Fibroblast of mammary gland (primary cell): Measurements from ENCODE around the gene MCF2L.
"Not testable (repeated sequence)": the region's sequence is repeated elsewhere in the genome, so short reads cannot be mapped to it uniquely, and the experiment has no call there.

Experiments
- DNase-seq: peaks from one replicate; pipeline ENCODE4 v3.0.0-alpha.2; 2010; ENCODE audit warnings: low read depth
- H3K4me3 ChIP-seq: 2 replicates; pipeline ENCODE4 v1.5.1; 2011; ENCODE audit warnings: low read depth, mild to moderate bottlenecking, low read length, moderate library complexity; ENCODE audit not compliant: control insufficient read depth
- TF ChIP-seq, protein P1 (sequence below): conservative IDR thresholded peaks from 2 replicates; pipeline ENCODE4 v1.5.1; 2011; ENCODE audit warnings: low read depth, low read length, inconsistent platforms; ENCODE audit not compliant: control insufficient read depth, insufficient read depth

The MCF2L gene

DNA sequence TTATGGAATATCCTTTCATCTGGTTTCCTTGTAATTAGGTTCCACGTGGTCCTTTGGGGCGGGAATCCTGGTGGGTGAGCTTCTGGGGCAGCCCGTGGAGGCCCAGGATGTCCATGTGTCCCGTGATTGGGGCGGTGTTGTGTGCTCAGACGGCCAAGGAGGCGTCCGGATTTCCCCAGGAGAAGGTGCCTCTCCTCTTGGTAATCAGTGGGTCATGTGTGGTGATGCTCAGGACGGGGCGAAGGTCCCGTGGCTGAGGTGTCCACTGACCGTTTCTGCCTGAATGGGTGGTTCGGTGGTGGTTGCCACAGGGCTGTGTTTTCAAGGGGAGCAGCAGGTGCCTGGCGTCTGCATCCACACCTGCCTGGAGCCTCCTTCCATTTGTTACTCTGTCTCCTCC, 84.4 kb downstream of the MCF2L start:
- TF ChIP-seq, protein P1, sequence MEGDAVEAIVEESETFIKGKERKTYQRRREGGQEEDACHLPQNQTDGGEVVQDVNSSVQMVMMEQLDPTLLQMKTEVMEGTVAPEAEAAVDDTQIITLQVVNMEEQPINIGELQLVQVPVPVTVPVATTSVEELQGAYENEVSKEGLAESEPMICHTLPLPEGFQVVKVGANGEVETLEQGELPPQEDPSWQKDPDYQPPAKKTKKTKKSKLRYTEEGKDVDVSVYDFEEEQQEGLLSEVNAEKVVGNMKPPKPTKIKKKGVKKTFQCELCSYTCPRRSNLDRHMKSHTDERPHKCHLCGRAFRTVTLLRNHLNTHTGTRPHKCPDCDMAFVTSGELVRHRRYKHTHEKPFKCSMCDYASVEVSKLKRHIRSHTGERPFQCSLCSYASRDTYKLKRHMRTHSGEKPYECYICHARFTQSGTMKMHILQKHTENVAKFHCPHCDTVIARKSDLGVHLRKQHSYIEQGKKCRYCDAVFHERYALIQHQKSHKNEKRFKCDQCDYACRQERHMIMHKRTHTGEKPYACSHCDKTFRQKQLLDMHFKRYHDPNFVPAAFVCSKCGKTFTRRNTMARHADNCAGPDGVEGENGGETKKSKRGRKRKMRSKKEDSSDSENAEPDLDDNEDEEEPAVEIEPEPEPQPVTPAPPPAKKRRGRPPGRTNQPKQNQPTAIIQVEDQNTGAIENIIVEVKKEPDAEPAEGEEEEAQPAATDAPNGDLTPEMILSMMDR = no peak
- DNase-seq = no peak
- no peak overlapping the region for H3K4me3 ChIP-seq

DNA sequence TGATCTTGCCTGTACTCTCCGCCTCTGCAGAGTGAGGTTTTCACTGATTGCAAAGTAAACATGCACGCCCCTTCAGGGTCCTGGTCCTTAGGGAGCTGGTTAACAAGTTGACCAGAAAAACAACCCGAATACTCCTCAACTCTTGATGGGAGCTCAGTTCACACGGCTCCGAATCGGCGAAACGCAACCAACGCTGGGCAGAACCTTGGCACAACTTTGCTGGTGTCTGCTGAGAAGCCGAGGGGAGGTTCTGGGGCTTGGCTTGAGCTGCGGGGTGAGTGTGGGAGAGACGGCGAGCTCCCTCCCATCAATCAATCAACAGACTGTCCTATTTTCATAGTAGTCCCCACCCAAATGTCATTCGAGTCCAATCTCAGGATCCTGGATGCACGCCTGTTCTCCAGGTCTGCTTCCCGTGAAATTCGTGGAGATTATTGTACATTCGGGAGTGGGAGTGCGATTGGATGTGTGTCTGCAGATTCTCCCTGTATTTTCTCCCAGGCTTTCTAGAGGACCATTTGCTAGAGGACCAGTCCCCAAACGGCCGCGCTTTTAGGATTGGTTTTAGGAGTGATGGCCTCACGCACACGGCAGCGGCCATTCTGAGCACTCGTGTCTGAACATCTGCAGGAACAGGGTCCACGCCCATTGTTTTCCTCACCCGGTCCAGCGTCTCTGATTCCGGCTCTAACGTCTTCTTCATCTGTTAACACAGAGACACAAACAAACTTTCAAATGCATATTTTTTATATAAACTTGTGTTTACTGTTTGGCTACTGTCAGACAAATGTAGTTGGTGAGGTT, 85.0 kb downstream of the MCF2L start:
- no peak for DNase-seq
- no peak overlapping the region for H3K4me3 ChIP-seq
- TF ChIP-seq, protein P1 = no peak

DNA sequence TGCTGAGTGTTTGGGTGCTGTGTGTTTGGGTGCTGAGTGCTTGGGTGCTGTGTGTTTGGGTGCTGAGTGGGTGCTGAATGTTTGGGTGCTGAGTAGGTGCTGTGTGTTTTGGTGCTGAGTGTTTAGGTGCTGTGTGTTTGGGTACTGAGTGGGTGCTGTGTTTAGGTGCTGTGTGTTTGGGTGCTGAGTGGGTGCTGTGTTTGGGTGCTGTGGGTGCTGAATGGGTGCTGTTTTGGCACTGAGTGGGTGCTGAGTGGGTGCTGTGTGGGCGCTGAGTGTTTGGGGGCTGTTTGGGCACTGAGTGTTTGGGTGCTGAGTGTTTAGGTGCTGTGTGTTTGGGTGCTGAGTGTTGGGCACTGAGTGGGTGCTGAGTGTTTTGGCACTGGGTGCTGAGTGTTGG, 88.1 kb downstream of the MCF2L start:
- DNase-seq = no peak

DNA sequence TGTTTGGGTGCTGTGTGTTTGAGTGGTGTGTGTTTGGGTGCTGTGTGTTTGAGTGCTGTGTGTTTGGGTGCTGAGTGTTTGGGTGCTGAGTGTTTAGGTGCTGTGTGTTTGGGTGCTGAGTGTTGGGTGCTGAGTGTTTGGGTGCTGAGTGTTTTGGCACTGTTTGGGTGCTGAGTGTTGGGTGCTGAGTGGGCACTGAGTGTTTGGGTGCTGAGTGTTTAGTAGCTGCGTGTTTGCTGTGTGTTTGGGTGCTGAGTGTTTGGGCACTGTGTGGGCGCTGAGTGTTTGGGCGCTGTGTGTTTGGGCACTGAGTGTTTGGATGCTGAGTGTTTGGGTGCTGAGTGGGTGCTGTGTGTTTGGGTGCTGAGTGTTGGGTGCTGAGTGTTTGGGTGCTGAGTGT, 88.5 kb downstream of the MCF2L start:
- not testable (repeated sequence) for DNase-seq, H3K4me3 ChIP-seq

More for the DNA sequence above, 88.1 kb downstream of the MCF2L start:
- TF ChIP-seq, protein P1 = no peak
- H3K4me3 ChIP-seq = no peak overlapping the region

DNA sequence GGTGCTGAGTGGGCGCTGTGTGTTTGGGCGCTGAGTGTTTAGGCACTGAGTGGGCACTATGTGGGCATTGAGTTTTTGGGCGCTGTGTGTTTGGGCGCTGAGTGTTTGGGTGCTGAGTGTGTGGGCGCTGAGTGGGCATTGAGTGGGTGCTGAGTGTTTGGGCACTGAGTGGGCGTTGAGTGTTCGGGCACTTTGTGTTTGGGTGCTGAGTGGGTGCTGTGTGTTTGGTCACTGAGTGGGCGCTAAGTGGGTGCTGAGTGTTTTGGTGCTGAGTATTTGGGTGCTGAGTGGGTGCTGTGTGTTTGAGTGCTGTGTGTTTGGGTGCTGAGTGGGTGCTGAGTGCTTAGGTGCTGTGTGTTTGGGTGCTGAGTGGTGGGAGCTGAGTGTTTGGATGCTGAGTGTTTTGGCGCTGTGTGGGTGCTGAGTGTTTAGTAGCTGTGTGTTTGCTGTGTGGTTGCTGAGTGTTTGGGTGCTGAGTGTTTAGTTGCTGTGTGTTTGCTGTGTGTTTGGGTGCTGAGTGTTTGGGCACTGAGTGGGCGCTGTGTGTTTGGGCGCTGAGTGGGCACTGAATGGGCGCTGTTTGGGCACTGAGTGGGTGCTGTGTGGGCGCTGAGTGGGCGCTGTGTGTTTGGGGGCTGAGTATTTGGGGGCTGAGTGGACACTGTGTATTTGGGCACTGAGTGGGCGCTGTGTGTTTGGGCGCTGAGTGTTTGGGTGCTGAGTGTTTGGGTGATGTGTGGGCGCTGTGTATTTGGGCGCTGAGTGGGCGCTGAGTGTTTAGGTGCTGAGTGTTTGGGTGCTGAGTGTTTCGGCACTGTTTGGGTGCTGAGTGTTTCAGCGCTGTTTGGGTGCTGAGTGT, 89.3 kb downstream of the MCF2L start:
- no peak for DNase-seq
- TF ChIP-seq, protein P1 = no peak
- no peak overlapping the region for H3K4me3 ChIP-seq

DNA sequence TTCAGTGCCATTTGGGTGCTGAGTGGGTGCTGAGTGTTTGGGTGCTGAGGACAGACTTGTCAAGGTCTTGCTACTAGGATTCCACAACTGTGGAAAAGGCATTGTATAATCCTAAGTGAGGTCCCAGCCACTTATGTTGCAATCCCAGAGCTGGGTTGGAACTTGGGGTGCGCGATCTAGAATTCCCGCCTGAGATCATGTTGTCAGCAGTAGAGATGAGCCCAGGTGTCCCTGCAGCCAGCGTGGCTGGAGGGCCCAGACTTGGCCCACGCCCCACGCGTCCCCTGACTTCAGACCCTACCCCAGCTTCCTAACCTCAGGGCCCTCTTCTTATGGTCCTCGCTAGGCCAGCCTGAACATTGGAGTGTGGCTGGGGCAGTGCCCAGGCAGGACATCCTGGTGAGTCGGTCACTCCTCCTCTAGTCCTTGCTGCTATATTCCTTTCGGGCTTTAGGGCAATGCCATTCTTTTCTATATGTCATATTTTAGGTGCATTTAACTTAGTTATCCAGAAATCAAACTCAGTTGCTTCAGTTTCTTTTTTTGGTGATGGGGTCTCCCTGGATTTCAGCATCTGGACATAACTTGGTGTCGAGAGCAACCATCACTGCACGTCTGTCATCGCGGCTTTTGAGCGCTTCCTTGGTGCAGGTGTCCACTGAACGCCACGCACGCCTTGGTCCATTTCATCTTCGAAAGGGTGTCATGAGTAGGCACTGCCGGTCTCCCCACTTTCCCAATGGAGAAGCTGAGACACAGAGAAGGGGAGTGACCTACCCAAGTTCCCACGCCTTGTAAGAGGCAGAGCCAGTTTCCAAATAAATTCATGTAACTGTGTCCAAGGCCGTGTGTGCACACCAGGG, 90.2 kb downstream of the MCF2L start:
- H3K4me3 ChIP-seq = no peak overlapping the region
- DNase-seq = peak; percentile 5
- TF ChIP-seq, protein P1 = no peak
